RPMI8226 (cell line): Measurements from ENCODE around the gene TTLL7.

ENCODE experiments used
- DNase-seq: peaks from one replicate; pipeline ENCODE4 v3.0.0-alpha.2; 2015

TTLL7 gene, protein sequence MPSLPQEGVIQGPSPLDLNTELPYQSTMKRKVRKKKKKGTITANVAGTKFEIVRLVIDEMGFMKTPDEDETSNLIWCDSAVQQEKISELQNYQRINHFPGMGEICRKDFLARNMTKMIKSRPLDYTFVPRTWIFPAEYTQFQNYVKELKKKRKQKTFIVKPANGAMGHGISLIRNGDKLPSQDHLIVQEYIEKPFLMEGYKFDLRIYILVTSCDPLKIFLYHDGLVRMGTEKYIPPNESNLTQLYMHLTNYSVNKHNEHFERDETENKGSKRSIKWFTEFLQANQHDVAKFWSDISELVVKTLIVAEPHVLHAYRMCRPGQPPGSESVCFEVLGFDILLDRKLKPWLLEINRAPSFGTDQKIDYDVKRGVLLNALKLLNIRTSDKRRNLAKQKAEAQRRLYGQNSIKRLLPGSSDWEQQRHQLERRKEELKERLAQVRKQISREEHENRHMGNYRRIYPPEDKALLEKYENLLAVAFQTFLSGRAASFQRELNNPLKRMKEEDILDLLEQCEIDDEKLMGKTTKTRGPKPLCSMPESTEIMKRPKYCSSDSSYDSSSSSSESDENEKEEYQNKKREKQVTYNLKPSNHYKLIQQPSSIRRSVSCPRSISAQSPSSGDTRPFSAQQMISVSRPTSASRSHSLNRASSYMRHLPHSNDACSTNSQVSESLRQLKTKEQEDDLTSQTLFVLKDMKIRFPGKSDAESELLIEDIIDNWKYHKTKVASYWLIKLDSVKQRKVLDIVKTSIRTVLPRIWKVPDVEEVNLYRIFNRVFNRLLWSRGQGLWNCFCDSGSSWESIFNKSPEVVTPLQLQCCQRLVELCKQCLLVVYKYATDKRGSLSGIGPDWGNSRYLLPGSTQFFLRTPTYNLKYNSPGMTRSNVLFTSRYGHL

DNA sequence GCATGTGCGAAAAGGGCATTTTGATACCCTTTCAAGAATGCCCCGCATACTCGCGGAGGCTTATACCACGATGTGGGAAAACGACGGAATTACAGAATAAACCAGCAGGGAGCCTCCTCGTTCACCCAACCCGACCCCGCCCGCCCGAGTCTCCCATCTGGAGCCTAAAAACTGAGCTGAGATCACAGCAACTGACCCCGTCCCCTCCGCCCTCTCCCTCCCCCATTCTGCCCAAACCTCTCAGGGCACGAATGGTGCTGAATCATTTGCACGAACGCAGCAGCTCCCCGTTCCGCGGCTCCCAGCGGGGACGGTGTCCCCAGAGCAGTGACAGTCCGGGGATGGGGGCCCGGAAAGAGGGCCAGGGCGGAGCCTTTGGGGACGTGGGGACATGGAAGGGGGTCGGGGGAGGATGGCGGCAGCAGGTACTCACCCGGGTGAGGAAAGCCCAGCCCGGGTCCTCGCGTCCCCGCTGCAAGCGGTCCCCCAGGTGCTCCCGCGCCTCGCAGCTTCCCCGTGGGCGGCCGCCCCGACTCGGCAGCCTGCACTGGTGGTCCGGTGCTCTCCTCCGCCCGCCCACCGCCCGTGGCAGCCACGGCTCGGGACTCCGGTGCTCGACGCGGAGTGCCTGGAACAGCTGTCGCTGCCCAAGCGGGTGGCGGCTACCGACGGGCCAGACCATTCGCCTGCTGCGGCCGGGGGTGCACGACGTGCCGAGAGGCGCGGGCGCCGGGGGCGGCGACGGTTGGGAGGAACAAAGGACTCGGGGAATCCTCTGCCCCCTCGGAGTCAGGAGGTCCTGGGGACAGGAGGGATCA, at the start of gene TTLL7:
Gene TTLL7, minus strand, starts transcription at position 635 of the 818 bp plus-strand sequence. CDS start 46,921 bp downstream, outside the sequence.
- DNase-seq: peak; percentile 47

DNA sequence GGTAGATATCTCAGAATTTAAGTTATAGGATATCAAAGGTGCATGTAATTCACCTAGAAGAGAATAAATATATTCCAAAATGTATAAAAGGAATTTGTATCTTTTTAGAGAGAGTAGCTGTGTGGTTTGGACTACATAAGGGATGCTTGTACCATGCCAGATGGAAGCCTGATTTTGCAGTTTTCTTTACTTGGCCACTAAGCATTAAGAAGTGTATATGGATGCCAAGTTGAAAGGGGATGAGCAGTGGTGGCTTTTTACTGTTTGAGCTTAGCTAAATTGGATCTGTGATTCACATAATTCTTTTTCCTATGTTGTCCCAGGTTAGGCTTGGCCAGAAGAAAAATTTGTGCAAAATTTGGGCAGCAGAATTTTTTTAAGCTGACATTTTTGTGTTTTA, 43.5 kb upstream of the TTLL7 start:
- DNase-seq: no peak

DNA sequence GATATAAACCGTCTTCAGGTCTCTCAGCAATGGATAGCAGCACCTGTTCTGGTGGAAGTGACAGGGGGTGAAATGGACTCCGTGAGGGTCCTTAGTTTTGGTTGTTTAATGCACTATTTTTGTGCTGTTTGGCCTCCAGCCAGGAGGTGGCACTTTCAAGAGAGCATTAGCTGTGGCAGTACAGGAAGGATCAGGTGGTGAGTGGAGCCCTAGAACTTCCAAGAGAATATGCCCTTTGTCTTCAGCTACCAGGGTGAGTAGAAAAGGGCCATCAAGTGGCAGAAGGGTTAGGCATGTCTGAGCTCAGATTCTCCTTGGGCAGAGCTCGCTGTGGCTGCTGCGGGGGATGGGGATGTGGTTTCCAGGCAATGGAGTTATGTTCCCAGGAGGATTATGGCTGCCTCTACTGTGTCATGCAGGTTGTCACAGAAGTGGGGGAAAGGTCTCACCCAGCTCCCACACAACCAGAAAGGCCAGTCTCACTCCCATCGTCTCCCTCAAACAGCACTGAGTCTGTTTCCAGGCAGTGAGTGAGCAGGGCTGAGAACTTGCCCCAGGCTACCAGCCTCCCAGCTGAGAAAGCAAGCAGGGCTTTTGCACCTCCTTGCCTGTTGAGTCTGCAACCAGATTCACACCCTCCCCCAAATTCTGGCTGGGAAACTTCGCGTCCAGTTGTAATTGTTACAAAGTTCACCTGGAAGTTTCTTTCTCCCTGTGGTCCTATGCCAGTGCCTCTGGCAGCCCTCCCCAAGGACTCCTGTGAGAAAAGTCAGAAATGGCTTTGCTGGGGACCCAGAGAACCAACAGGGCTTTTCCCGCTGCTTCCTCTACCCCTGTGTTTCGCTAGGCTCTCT, 39.1 kb upstream of the TTLL7 start:
- no peak for DNase-seq

DNA sequence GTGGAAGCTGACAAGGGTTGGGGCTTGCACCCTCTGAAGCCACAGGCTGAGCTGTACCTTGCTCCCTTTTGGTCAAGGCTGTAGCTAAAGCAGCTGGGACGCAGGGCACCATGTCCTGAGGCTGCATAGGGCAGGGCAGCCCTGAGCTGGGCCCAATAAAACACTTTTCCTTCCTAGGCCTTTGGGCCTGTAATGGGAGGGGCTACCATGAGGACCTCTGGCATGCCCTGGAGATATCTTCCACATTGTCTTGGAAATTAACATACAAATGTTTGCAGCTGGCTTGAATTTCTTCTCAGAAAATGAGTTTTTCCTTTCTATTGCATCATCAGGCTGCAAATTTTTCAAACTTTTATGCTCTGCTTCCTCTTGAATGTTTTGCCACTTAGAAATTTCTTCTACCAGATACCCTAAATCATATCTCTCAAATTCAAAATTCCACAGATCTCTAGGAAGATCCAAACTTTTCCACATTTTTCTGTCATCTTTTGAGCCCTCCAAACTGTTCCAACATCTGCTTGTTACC, 32.9 kb upstream of the TTLL7 start:
- no peak for DNase-seq

DNA sequence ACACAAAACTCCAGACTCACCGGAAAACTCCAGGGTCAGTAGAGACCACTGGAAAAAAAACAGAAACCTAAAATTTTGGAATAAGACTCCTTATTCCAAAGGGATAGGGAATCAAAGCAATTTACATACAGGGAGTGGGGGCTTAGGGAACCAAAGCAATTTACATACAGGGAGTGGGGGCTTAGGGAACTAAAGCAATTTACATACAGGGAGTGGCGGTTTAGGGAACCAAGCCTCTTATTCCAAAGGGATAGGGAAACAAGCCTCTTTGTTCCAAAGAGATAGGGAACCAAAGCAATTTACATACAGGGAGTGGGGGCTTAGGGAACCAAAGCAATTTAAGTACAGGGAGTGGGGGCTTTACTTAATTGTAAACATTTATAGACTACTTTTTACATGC, 28.4 kb upstream of the TTLL7 start:
- no peak for DNase-seq

DNA sequence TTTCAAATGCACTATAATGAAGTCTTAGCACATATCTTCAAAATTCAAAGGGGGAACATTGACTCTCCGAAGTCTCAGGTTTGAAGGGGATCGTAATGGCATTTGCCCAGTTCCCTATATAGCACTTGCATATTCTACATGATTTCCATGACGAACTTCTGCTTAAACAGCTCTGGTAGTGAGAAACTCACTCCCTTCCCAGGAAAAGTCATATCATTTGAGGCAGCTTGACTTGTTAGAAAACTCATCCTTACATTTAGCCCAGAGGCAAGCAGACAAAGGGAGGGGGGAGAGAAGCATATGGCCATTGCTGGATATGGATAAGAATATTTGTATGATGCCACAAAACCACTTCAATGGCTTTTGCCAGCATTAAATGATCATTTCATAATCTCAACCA, 27.0 kb upstream of the TTLL7 start:
- no peak for DNase-seq

DNA sequence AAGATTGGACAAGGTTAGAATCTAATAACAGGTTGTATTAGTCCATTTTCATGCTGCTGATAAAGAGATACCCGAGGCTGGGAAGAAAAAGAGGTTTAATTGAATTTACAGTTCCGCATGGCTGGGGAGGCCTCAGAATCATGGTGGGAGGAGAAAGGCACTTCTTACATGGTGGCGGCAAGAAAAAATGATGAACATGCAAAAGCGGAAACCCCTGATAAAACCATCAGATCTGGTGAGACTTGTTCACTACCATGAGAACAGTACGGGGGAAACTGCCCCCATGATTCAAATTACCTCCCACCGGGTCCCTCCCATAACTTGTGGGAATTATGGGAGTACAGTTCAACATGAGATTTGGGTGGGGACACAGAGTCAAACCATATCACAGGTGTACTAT, 22.9 kb upstream of the TTLL7 start:
- DNase-seq: no peak

DNA sequence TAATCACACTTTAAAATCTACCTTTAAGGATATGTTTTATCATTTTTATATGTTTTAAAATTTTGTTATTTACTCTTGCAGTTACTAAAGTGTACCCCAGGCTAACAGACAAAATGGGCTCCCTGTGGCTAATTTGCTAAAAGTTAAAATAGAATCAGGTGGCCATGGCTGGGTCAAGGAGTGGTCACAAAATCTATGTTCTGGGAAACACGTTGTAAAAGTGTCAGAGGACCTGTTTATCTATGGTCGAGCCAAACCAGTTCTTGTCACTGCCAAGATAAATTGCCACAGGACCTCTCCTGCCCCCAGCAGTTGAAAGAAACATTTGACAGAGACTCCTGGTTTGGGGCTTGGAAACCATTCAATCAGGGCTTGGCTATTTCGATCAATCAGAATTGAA, 21.2 kb upstream of the TTLL7 start:
- DNase-seq: no peak

DNA sequence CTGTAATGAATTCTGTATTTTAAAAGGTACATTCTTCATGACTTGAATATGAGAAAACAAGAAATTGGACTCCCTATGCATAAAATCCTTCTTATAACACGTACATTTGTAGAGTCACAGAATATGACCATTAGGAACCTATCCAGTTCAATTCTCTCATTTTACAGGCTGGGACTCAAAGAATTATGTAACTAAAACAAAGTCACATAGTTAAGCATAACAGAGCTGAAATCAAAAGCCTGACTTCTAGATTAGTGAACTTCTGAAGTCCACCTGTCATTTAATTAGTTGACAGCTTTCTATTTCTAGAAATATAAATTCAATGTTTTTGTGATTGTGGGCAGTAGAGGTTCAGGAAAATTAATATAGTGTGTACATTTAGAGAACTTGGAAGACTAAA, 20.3 kb upstream of the TTLL7 start:
- no peak for DNase-seq

DNA sequence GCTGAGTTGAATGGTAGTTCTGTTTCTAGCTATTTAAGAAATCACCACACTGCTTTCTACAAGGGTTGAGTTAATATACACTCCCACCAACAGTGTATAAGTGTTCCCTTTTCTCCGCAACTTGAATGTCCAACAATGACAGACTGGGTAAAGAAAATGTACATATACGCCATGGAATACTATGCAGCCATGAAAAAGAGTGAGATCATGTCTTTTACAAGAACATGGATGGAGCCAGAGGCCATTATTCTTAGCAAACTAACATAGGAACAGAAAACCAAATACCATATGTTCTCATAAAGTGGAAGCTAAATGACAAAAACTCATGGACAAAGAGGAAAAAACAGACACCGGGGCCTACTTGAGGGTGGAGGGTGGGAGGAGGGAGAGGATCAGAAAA, 14.8 kb upstream of the TTLL7 start:
- no peak for DNase-seq

DNA sequence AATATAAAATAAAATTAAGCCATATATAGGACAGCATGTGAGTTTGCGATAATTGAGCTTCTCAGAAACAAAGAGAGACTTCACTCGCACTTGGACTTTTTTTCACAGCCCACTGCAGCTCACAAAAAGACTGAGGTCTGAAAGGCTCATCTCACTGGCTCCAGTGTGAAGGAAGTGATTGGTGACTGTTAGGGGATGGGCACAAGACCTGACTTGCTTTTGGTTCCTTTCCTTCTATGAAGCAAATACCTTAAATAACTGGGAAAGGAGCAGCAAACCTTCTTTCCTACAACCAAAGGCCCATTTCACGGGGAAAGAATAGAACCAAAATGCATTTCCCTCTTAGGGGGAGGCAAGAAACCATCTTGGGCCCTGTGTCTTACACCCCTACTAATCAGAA, 13.1 kb upstream of the TTLL7 start:
- no peak for DNase-seq

DNA sequence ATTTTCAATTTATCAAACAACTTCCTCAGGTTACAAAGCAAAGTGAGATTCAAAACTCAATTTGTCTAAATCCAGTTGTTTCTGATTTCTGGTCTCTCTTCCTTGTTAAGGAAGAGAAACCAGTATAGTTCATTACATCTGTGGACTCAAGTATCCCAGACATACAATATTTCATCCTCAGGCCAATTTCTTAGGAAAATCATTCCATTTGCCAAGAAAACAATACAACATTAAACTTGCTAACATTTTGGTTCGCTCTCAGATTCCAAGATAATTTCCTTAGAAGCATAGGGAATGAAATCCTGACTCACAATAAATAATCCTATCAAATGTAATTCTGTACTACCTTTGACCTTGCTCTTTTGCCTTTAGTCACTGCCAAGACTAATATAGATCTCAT, 11.2 kb upstream of the TTLL7 start:
- DNase-seq: no peak

DNA sequence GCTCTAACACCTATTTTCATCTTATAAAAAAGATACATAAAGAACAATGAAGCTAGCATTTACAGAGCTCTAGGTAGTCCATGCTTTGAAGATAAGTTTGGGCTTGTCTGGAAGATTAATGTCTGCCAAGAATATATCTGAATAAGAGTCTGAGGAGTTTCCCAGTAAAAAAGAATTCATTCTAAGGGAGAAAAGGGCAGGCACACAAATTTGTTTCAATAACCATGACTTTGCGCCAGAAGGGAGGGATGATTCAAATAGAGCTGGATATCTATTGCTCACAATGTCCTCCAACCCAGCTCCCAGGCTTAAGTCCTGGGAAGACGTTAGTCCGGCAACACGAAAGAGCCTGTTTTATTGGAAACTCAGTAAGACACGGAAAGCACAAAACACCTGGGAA, 9.7 kb upstream of the TTLL7 start:
- DNase-seq: no peak

DNA sequence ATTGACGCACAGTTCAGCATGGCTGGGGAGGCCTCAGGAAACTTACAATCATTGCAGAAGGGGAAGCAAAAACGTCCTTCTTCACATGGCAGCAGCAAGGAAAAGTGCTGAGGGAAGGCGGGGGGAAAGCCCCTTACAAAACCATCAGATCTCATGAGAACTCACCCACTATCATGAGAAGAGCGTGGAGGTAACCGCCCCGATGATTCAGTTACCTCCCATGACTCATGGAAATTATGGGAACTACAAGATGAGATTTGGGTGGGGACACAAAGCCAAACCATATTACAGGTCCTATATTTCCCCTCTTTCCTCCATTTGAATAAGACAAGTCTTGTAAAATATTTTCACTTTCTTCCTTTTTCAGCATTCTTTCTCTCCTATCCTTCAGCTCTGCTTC, 7.7 kb upstream of the TTLL7 start:
- no peak for DNase-seq

DNA sequence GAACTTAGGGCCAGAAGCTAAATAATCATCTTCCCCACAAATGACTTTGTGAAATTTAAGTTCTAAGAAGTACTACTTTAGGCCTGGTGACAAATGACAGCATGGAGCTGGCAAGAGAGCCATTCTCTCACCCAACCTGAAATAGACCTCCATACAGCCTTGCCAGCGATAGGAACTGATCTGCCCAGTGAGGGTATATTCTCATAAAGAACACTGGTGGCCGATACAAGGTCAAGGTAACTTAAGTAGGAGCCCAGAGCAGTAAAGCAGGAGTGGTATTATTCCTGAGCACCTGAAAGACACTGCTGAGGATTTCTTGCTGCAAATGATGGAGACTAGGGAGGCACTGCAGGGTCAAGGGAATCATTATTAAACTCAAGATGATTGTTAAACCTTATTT, 2.6 kb upstream of the TTLL7 start:
- no peak for DNase-seq

DNA sequence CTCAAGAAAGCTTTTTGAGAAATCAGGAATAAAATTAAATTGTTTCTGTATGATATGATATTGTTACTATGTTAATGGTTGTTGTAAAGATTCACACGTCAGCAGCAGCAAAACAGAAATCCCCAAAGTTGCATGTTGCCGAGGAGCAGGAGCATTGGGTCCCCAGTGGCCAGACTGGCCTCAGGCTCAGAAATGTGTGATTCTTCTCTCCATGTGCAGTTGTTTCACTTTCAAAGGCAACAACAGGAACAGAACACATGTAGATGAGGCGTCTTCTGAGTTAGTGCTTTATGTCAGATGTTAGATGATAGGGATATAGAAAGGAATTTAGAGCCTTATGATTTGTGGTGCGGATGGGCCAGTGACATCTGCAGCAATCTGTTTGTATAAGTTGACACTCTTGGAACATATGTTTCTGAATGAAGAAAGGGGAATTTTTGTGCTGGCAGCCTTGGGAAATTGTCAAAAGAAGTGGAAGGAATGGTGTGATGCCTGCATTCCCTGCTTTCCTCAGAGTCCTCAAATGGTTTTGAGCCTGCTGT, 2.1 kb upstream of the TTLL7 start:
- no peak for DNase-seq

DNA sequence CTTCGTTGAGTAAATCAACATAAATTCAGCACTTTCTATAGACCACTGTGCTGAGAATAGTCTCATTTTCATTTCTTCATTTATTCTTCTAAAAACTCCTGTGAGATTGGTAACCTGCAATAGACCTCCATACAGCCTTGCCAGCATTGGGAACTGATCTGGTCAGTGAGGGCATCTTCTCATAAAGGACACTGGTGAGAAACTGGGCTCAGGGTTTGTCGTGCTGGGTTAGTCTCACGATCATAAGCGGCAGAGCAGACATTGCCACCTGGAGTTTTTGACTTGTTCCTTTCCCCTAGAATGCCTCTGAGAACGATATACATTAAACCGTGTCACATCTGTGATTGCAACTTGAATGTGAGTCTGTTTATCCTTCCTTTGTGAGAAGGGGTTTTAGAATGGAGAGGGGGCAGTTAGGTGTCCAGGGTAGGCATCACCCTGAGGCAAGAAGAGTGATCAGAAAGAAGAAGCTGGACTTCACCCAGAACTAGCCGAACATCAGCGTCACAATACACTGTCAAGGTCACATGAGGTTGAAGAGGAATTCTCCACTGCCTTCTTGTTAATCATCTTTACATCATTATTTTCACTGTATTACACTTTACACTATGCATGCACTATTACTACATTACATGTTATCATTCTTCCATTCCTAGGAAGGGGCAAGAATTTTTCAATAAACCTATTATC, 1.4 kb upstream of the TTLL7 start:
- no peak for DNase-seq

DNA sequence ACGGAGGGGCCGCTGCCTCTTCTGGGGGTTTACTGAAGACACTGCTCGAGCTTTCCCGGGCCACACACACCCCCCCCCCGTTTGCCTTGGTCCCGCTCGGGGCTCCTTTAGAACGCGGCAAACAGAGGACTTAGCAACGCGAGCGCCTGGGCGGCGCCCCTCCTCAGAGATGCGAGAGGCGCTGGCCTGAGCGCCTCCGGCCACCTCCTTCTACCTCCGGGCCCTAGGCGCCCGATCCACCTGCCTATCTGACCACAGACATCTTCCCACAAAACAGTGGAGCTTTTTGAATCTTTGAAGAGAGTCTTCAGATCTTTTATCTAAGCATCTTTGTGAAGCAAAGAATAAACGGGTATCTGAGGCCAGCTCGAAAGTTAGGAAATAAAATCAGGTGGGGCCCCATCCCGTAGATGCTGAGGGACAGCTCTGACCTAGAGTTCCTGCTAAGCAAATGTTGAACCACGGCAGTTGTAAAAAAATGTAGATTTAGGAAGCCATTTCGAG, 436 bp upstream of the TTLL7 start:
- DNase-seq: peak; percentile 28

DNA sequence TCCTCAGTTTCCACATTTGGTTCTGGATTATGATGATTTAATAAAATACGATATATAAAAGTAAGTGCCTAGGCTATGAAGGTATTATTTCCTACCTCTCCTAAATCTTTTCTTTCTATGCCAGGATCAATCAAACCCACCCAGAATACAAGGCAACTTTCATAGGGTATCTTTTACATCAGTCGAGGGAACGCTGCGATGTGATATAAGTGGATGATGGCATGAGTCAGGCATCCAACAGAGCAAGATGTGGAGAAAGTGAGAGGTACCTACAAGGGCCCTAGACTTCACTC, 781 bp downstream of the TTLL7 start:
- no peak for DNase-seq

DNA sequence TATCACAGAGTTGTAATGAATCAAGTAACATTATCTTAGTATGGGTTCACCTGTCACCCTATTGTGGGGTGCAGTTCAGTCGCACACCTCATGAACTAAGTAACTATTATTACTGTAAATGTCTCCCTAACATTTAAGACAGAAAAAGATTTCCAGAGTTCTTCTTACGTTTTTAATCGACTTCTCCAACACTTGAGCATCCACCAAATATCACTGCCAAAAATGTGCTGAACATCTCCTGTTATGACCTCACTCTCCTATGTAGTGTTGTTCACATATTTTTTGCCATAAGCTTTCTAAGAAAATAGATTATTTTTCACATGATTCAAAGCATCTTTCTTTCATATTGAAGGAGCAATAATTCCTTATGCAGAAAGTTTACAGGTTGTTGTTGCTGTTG, 1.3 kb downstream of the TTLL7 start:
- DNase-seq: no peak

DNA sequence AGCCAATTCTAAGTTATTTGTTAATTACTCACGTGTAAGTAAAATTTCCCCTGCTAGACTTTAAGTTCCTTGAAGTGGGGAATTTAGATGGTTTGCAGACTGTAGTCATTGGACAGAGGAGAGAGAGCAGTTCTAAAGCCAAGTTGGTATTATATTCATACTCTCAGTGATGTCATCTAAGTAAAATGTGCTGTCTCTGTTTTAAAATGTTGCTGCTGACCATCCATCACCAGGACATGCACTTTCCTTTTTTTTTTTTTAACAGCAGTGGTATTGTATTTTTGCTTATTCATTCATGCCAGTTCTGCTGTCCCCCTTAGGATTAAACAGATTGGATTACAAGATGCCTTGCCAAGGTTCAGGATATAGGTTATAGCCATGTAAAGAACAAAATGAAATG, 2.3 kb downstream of the TTLL7 start:
- DNase-seq: no peak
